Trophoblast cell (in vitro differentiated cells and primary cell): ENCODE measurements around the gene CLIC3.

Experiments
- DNase-seq, 2 donors: peaks; one replicate each; pipeline ENCODE4 v3.0.0-alpha.2; 2016
- H2AFZ ChIP-seq: 2 replicates; pipeline ENCODE4 v1.6.1; 2013; ENCODE audit warnings: low read length, moderate library complexity, mild to moderate bottlenecking; ENCODE audit not compliant: insufficient read depth, poor library complexity
- H2AK5ac ChIP-seq: 2 replicates; pipeline ENCODE4 v1.6.1; 2013; ENCODE audit warnings: mild to moderate bottlenecking, low read length
- H2BK120ac ChIP-seq: 2 replicates; pipeline ENCODE4 v1.6.1; 2013; ENCODE audit warnings: low read length, mild to moderate bottlenecking, moderate library complexity; ENCODE audit not compliant: insufficient read depth, poor library complexity
- H2BK12ac ChIP-seq: 2 replicates; pipeline ENCODE4 v1.6.1; 2013; ENCODE audit warnings: mild to moderate bottlenecking, low read length, moderate library complexity
- H2BK5ac ChIP-seq: 2 replicates; pipeline ENCODE4 v1.6.1; 2013; ENCODE audit warnings: low read length, low read depth, moderate library complexity, mild to moderate bottlenecking; ENCODE audit not compliant: poor library complexity
- H3K14ac ChIP-seq: 2 replicates; pipeline ENCODE4 v1.6.1; 2013; ENCODE audit warnings: mild to moderate bottlenecking, low read length
- H3K18ac ChIP-seq: 2 replicates; pipeline ENCODE4 v1.6.1; 2013; ENCODE audit warnings: mild to moderate bottlenecking, low read length
- H3K23ac ChIP-seq: 2 replicates; pipeline ENCODE4 v1.6.1; 2013; ENCODE audit warnings: low read length
- H3K27ac ChIP-seq: 2 replicates; pipeline ENCODE4 v1.5.1; 2013; ENCODE audit warnings: low read depth, mild to moderate bottlenecking, inconsistent platforms, low read length, moderate library complexity
- H3K27me3 ChIP-seq: 2 replicates; pipeline ENCODE4 v1.6.1; 2013; ENCODE audit warnings: inconsistent platforms, mild to moderate bottlenecking, low read length, moderate library complexity; ENCODE audit not compliant: insufficient read depth
- H3K36me3 ChIP-seq, 2 experiments: 1 replicate in 1 of 2; 2 replicates in 1 of 2; pipeline ENCODE4 v1.6.1; 2013; ENCODE audit warnings: low read length in 2 of 2, mild to moderate bottlenecking in 2 of 2, moderate library complexity in 1 of 2; ENCODE audit not compliant: insufficient read depth in 2 of 2, control insufficient read depth in 1 of 2
- H3K4ac ChIP-seq: 2 replicates; pipeline ENCODE4 v1.6.1; 2013; ENCODE audit warnings: low read depth, mild to moderate bottlenecking, low read length, moderate library complexity
- H3K4me1 ChIP-seq, 2 experiments: 1 replicate in 1 of 2; 2 replicates in 1 of 2; pipeline ENCODE4 v1.6.1; 2013; ENCODE audit warnings: low read length in 2 of 2, mild to moderate bottlenecking in 2 of 2, moderate library complexity in 1 of 2; ENCODE audit not compliant: insufficient read depth in 2 of 2, control insufficient read depth in 1 of 2
- H3K4me2 ChIP-seq: 2 replicates; pipeline ENCODE4 v1.6.1; 2013; ENCODE audit warnings: inconsistent platforms, mild to moderate bottlenecking, low read length, moderate library complexity
- H3K4me3 ChIP-seq: 2 replicates; pipeline ENCODE4 v1.5.1; 2013; ENCODE audit warnings: mild to moderate bottlenecking, low read depth, low read length, inconsistent platforms
- H3K79me1 ChIP-seq: one replicate; pipeline ENCODE4 v1.6.1; 2013; ENCODE audit warnings: low read length
- H3K79me2 ChIP-seq: 2 replicates; pipeline ENCODE4 v1.6.1; 2013; ENCODE audit warnings: low read length, mild to moderate bottlenecking; ENCODE audit not compliant: control insufficient read depth, insufficient read depth, poor library complexity
- H3K9ac ChIP-seq: 2 replicates; pipeline ENCODE4 v1.6.1; 2013; ENCODE audit warnings: mild to moderate bottlenecking, low read length
- H3K9me3 ChIP-seq: 2 replicates; pipeline ENCODE4 v1.6.1; 2013; ENCODE audit warnings: low read depth, mild to moderate bottlenecking, control low read depth, inconsistent platforms, low read length; ENCODE audit not compliant: insufficient read depth
- H4K12ac ChIP-seq: 2 replicates; pipeline ENCODE4 v1.6.1; 2013; ENCODE audit warnings: low read depth, mild to moderate bottlenecking, low read length, moderate library complexity
- H4K8ac ChIP-seq: 2 replicates; pipeline ENCODE4 v1.6.1; 2013; ENCODE audit warnings: low read depth, mild to moderate bottlenecking, low read length, moderate library complexity
- H4K91ac ChIP-seq: one replicate; pipeline ENCODE4 v1.6.1; 2013; ENCODE audit warnings: low read depth, mild to moderate bottlenecking, low read length, moderate library complexity
- WGBS: extraction: QIAGEN DNeasy Blood & Tissue Kit; methylation state at CpG from one replicate; pipeline ENCODE4 v1.1.7; 2013; ENCODE audit warnings: missing lambda C conversion rate; ENCODE audit not compliant: insufficient read length, insufficient coverage; ENCODE audit errors: extremely low coverage; 5-methylcytosine and 5-hydroxymethylcytosine counted together

CLIC3 gene

GRCh38 chr9:136961279-136962065 is 34.9 kb downstream of the CLIC3 start:
- H4K12ac ChIP-seq: peak overlapping the region; percentile 45
- no peak overlapping the region for H3K23ac ChIP-seq
- H3K9me3 ChIP-seq: peaks cover 9% of the 10 kb centered on the region
- no peak overlapping the region for H3K4ac ChIP-seq
- H4K91ac ChIP-seq: peak overlapping the region; percentile 88
- peaks cover 12% of the 10 kb centered on the region for H3K79me1 ChIP-seq
- H3K18ac ChIP-seq: no peak overlapping the region
- H2BK12ac ChIP-seq: no peak overlapping the region
- no peak overlapping the region for H2AFZ ChIP-seq
- H2BK5ac ChIP-seq: peak overlapping the region; percentile 38
- H3K4me1 ChIP-seq: peaks cover 3% of the 10 kb centered on the region in 2 experiments
- H3K27me3 ChIP-seq: no peaks in the 10 kb centered on the region
- H3K9ac ChIP-seq: no peak overlapping the region
- H2BK120ac ChIP-seq: peak overlapping the region; percentile 87
- H3K36me3 ChIP-seq: no peaks in the 10 kb centered on the region
- DNase-seq: peak; percentile 41 to 45
- no peak overlapping the region for H3K4me3 ChIP-seq
- no peaks in the 10 kb centered on the region for H3K79me2 ChIP-seq
- H3K4me2 ChIP-seq: no peak overlapping the region
- peak overlapping the region; percentile 31 for H3K14ac ChIP-seq
- peak overlapping the region; percentile 17 for H4K8ac ChIP-seq
- WGBS: no CpG with 5 or more reads among the region's 23 CpGs
- no peak overlapping the region for H2AK5ac ChIP-seq
- no peak overlapping the region for H3K27ac ChIP-seq

DNA sequence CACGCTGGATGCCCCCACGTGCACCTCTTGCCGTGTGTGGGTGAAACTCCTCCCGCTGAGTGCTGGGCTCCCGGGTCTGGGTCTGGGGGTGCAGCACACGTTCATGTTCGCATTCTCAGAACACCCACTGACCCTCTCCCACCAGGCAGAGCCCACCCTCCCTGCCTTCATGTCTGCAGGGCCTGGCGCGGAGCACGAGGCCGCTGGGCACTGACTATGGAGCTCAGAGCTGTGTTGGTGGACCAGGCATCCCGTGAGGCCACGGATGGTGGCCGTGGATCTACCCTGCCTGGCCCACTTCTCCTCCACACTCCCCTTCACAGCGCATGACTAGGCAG is 35.5 kb downstream of the CLIC3 start:
- Histone ChIP-seq H3K4me3 (no peak overlapping the region), H3K79me2 (no peaks in the 10 kb centered on the region), H3K4ac (no peak overlapping the region), H3K14ac (no peak overlapping the region), H2BK12ac (no peak overlapping the region), H3K4me2 (no peak overlapping the region), H4K8ac (no peak overlapping the region), H2AK5ac (no peak overlapping the region), H3K36me3 (no peaks in the 10 kb centered on the region), H2BK5ac (no peak overlapping the region), H4K12ac (no peak overlapping the region), H3K18ac (no peak overlapping the region), H3K9ac (no peak overlapping the region), H3K79me1 (peaks cover 12% of the 10 kb centered on the region), H3K4me1 (peaks cover 3% of the 10 kb centered on the region in 2 experiments), H4K91ac (peak overlapping the region; percentile 4), H3K27me3 (no peaks in the 10 kb centered on the region), H3K9me3 (peaks cover 10% of the 10 kb centered on the region), H3K27ac (no peak overlapping the region), H2AFZ (no peak overlapping the region), H2BK120ac (no peak overlapping the region), H3K23ac (no peak overlapping the region)
- DNase-seq: no peak
- no CpG with 5 or more reads among the region's 15 CpGs for WGBS

- Histone ChIP-seq H3K79me1 (peaks cover 12% of the 10 kb centered on the region), H3K36me3 (no peaks in the 10 kb centered on the region), H3K27me3 (no peaks in the 10 kb centered on the region), H3K23ac (no peak overlapping the region), H2AFZ (no peak overlapping the region), H3K4me2 (no peak overlapping the region), H3K79me2 (no peaks in the 10 kb centered on the region), H3K9ac (no peak overlapping the region), H3K27ac (no peak overlapping the region), H3K4ac (no peak overlapping the region), H2BK12ac (no peak overlapping the region), H2BK120ac (no peak overlapping the region), H3K4me3 (no peak overlapping the region), H3K14ac (no peak overlapping the region), H2BK5ac (no peak overlapping the region), H3K4me1 (peaks cover 3% of the 10 kb centered on the region in 2 experiments), H4K8ac (no peak overlapping the region), H4K12ac (no peak overlapping the region), H3K18ac (no peak overlapping the region), H2AK5ac (no peak overlapping the region), H3K9me3 (peaks cover 10% of the 10 kb centered on the region), H4K91ac (peak overlapping the region; percentile 40)
- peak in 1 of 2 donors; percentile 17 for DNase-seq
- WGBS: no CpG with 5 or more reads among the region's 19 CpGs
These were observed 36.0 kb downstream of the CLIC3 start for GRCh38 chr9:136960212-136960937.

GRCh38 chr9:136958898-136959850 is 37.2 kb downstream of the CLIC3 start:
- Histone ChIP-seq H3K4me3 (no peak overlapping the region), H3K27ac (no peak overlapping the region), H3K18ac (no peak overlapping the region), H4K12ac (no peak overlapping the region), H3K4me1 (peaks cover 3% of the 10 kb centered on the region in 2 experiments), H3K23ac (no peak overlapping the region), H3K9ac (no peak overlapping the region), H2AFZ (no peak overlapping the region), H4K91ac (peak overlapping the region; percentile 40), H4K8ac (no peak overlapping the region), H3K79me2 (no peaks in the 10 kb centered on the region), H3K27me3 (no peaks in the 10 kb centered on the region), H2BK120ac (no peak overlapping the region), H3K36me3 (no peaks in the 10 kb centered on the region), H3K4me2 (no peak overlapping the region), H2BK5ac (no peak overlapping the region), H3K79me1 (peaks cover 12% of the 10 kb centered on the region), H3K4ac (no peak overlapping the region), H2BK12ac (no peak overlapping the region), H3K9me3 (peaks cover 12% of the 10 kb centered on the region), H2AK5ac (no peak overlapping the region), H3K14ac (no peak overlapping the region)
- WGBS: no CpG with 5 or more reads among the region's 28 CpGs
- no peak for DNase-seq
